Neural cell (in vitro differentiated cells): Measurements from ENCODE around the gene DCAF15. TPM values are rescaled to one million over a fixed set of nuclear protein-coding genes. Genes with fewer than 3 reads are reported as not detected.
"Not testable (repeated sequence)": the region's sequence is repeated elsewhere in the genome, so short reads cannot be mapped to it uniquely, and the experiment has no call there.

Experiments used
- H2AFZ ChIP-seq: fragments of 200-600, 300-800 bp; sonication (generic), shearing (Covaris generic); 2 replicates; pipeline ENCODE4 v1.6.0; 2014; ENCODE audit warnings: low read depth, mild to moderate bottlenecking, antibody characterized with exemption, low read length, moderate library complexity
- H3F3A ChIP-seq: fragments of 200-600 bp; shearing (Covaris generic); 2 replicates; pipeline ENCODE4 v1.6.1; 2016; ENCODE audit warnings: mild to moderate bottlenecking, moderate library complexity, mixed read lengths, antibody characterized with exemption, low read length; ENCODE audit not compliant: insufficient read depth, poor library complexity, severe bottlenecking
- H3K27ac ChIP-seq: fragments of 200-600, 300-800 bp; sonication (generic), shearing (Covaris generic); 2 replicates; pipeline ENCODE4 v1.5.1; 2014; ENCODE audit warnings: mild to moderate bottlenecking, low read length, moderate library complexity
- H3K27me3 ChIP-seq: fragments of 300-800, 200-600 bp; sonication (generic), shearing (Covaris generic); 2 replicates; pipeline ENCODE4 v1.6.0; 2014; ENCODE audit warnings: mild to moderate bottlenecking, low read depth, low read length, moderate library complexity; ENCODE audit not compliant: insufficient read depth
- H3K36me3 ChIP-seq: fragments of 300-800, 200-600 bp; sonication (generic), shearing (Covaris generic); 2 replicates; pipeline ENCODE4 v1.5.1; 2014; ENCODE audit warnings: mild to moderate bottlenecking, antibody characterized with exemption, low read length, moderate library complexity; ENCODE audit not compliant: insufficient read depth
- H3K4me2 ChIP-seq: fragments of 300-800, 200-600 bp; sonication (generic), shearing (Covaris generic); 2 replicates; pipeline ENCODE4 v1.6.0; 2014; ENCODE audit warnings: mild to moderate bottlenecking, low read length
- H3K4me3 ChIP-seq: fragments of 300-800, 200-600 bp; sonication (generic), shearing (Covaris generic); 2 replicates; pipeline ENCODE4 v1.5.1; 2014; ENCODE audit warnings: mild to moderate bottlenecking, low read length, moderate library complexity
- H3K79me2 ChIP-seq: fragments of 200-600 bp; shearing (Covaris generic); replicated peaks from 2 replicates; pipeline ENCODE4 v1.6.0; 2014; ENCODE audit warnings: mild to moderate bottlenecking, low read length, moderate library complexity; ENCODE audit not compliant: insufficient read depth
- H3K9ac ChIP-seq: fragments of 300-800, 200-600 bp; sonication (generic), shearing (Covaris generic); 2 replicates; pipeline ENCODE4 v1.6.1; 2016; ENCODE audit warnings: mild to moderate bottlenecking, low read length, mixed read lengths
- H3K9me2 ChIP-seq: fragments of 200-600 bp; shearing (Covaris generic); 2 replicates; pipeline ENCODE4 v1.6.1; 2016; ENCODE audit warnings: mild to moderate bottlenecking, low read length, mixed read lengths; ENCODE audit not compliant: insufficient read depth
- H3K9me3 ChIP-seq: fragments of 200-600, 300-800 bp; sonication (generic), shearing (Covaris generic); 2 replicates; pipeline ENCODE4 v1.6.1; 2016; ENCODE audit warnings: mild to moderate bottlenecking, mixed run types, low read length, moderate library complexity, mixed read lengths
- H4K20me1 ChIP-seq: fragments of 200-600 bp; shearing (Covaris generic); 2 replicates; pipeline ENCODE4 v1.6.1; 2016; ENCODE audit warnings: mild to moderate bottlenecking, mixed run types; ENCODE audit not compliant: insufficient read depth
- EP300 ChIP-seq: fragments of 450-650 bp; conservative IDR thresholded peaks from 2 replicates; pipeline ENCODE4 v1.6.1; 2014; ENCODE audit warnings: antibody characterized with exemption, mild to moderate bottlenecking, moderate library complexity; ENCODE audit not compliant: poor library complexity, severe bottlenecking
- EZH2 ChIP-seq: fragments of 200-600, 300-800 bp; shearing (Covaris generic), sonication (generic); IDR thresholded peaks from 2 replicates; pipeline ENCODE4 v1.6.1; 2014; ENCODE audit warnings: antibody characterized with exemption, low read length, borderline replicate concordance, mild to moderate bottlenecking; ENCODE audit not compliant: insufficient read depth, poor library complexity, severe bottlenecking
- MXI1 ChIP-seq: fragments of 450-650 bp; conservative IDR thresholded peaks from 2 replicates; pipeline ENCODE4 v1.6.1; 2014; ENCODE audit warnings: antibody characterized with exemption, mild to moderate bottlenecking; ENCODE audit not compliant: poor library complexity, severe bottlenecking
- POLR2AphosphoS5 ChIP-seq: IDR thresholded peaks from 2 replicates; pipeline ENCODE4 v1.6.1; 2012
- RAD21 ChIP-seq: fragments of 450-650 bp; conservative IDR thresholded peaks from 2 replicates; pipeline ENCODE4 v1.6.1; 2014; ENCODE audit warnings: antibody characterized with exemption, mild to moderate bottlenecking, moderate library complexity
- SMC3 ChIP-seq: fragments of 450-650 bp; conservative IDR thresholded peaks from 2 replicates; pipeline ENCODE4 v1.6.1; 2014; ENCODE audit warnings: antibody characterized with exemption, mild to moderate bottlenecking, moderate library complexity; ENCODE audit not compliant: poor library complexity
- TAF1 ChIP-seq: IDR thresholded peaks from 2 replicates; pipeline ENCODE4 v1.6.1; 2012; ENCODE audit warnings: low read depth
- polyA plus RNA-seq: library from polyadenylated mRNA; depleted of rRNA; stranded (reverse); fragments of >200 nt; gene quantifications from 2 replicates; pipeline ENCODE4 v1.2.3, GENCODE V29; 2014
- TF ChIP-seq, protein P1 (sequence below): IDR thresholded peaks from 2 replicates; pipeline ENCODE4 v1.6.1; 2012; ENCODE audit warnings: borderline replicate concordance
- TF ChIP-seq, protein P2 (sequence below): fragments of 450-650 bp; IDR thresholded peaks from 2 replicates; pipeline ENCODE4 v1.5.1; 2014; ENCODE audit warnings: antibody characterized with exemption, mild to moderate bottlenecking, moderate library complexity; ENCODE audit not compliant: poor library complexity, severe bottlenecking

Gene DCAF15
- polyA plus RNA-seq, 1 donor from 2014 or later: 39.4 TPM

DNA sequence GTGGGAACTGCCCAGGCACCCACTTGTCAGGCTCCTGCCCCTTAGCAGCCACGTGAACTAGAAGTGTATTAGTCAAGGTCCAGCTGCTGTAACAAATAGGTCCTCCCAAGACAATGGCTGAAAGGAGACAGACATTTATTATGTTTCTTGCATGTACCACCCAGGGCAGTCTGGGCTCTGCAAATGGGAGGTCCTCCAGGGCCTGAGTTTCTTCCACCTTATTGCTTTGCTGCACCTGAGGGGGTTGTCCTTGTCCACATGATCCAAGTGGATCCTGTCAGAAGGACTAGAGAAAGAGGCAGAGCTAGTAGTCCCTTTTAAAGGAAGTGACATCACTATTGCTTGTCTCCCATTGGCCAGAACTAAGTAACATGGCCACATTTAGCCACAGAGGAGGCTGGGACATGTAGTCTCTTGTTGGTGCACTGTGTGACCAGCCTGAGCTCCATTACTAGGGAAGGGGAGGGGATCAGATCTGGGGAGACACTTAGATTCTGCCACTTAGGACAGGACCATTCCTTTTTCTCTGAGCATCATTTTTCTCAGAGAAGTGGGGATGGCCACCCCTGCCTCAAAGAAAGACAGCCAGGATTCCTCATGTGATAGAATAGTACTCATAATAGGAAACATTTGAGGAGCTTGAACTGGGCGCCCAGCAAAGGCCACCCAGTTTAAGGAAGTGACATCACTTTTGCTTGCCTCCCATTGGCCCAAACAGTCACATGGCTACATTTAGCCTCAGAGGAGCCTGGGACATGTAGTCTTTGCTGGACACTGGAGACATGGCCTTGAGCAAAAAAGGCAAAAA, 31.2 kb upstream of the DCAF15 start:
- H3K9me3 ChIP-seq: no peaks in the 10 kb centered on the region
- H3K4me2 ChIP-seq: no peak overlapping the region
- no peaks in the 10 kb centered on the region for H3K79me2 ChIP-seq
- H3K9me2 ChIP-seq: no peaks in the 10 kb centered on the region
- no peak overlapping the region for H2AFZ ChIP-seq
- H3K27ac ChIP-seq: no peak overlapping the region
- H3K36me3 ChIP-seq: peaks cover 15% of the 10 kb centered on the region
- no peak overlapping the region for H3K9ac ChIP-seq
- H4K20me1 ChIP-seq: no peaks in the 10 kb centered on the region
- no peaks in the 10 kb centered on the region for H3K27me3 ChIP-seq
- TF ChIP-seq, protein P1, sequence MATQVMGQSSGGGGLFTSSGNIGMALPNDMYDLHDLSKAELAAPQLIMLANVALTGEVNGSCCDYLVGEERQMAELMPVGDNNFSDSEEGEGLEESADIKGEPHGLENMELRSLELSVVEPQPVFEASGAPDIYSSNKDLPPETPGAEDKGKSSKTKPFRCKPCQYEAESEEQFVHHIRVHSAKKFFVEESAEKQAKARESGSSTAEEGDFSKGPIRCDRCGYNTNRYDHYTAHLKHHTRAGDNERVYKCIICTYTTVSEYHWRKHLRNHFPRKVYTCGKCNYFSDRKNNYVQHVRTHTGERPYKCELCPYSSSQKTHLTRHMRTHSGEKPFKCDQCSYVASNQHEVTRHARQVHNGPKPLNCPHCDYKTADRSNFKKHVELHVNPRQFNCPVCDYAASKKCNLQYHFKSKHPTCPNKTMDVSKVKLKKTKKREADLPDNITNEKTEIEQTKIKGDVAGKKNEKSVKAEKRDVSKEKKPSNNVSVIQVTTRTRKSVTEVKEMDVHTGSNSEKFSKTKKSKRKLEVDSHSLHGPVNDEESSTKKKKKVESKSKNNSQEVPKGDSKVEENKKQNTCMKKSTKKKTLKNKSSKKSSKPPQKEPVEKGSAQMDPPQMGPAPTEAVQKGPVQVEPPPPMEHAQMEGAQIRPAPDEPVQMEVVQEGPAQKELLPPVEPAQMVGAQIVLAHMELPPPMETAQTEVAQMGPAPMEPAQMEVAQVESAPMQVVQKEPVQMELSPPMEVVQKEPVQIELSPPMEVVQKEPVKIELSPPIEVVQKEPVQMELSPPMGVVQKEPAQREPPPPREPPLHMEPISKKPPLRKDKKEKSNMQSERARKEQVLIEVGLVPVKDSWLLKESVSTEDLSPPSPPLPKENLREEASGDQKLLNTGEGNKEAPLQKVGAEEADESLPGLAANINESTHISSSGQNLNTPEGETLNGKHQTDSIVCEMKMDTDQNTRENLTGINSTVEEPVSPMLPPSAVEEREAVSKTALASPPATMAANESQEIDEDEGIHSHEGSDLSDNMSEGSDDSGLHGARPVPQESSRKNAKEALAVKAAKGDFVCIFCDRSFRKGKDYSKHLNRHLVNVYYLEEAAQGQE: no peak
- TF ChIP-seq EZH2: no peak
- TF ChIP-seq, protein P2, sequence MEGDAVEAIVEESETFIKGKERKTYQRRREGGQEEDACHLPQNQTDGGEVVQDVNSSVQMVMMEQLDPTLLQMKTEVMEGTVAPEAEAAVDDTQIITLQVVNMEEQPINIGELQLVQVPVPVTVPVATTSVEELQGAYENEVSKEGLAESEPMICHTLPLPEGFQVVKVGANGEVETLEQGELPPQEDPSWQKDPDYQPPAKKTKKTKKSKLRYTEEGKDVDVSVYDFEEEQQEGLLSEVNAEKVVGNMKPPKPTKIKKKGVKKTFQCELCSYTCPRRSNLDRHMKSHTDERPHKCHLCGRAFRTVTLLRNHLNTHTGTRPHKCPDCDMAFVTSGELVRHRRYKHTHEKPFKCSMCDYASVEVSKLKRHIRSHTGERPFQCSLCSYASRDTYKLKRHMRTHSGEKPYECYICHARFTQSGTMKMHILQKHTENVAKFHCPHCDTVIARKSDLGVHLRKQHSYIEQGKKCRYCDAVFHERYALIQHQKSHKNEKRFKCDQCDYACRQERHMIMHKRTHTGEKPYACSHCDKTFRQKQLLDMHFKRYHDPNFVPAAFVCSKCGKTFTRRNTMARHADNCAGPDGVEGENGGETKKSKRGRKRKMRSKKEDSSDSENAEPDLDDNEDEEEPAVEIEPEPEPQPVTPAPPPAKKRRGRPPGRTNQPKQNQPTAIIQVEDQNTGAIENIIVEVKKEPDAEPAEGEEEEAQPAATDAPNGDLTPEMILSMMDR: no peak
- no peak for TF ChIP-seq EP300
- TF ChIP-seq TAF1: no peak
- TF ChIP-seq SMC3: no peak
- TF ChIP-seq RAD21: no peak
- TF ChIP-seq POLR2AphosphoS5: no peak
- no peak for TF ChIP-seq MXI1
- no peaks in the 10 kb centered on the region for H3F3A ChIP-seq
- H3K4me3 ChIP-seq: no peak overlapping the region

DNA sequence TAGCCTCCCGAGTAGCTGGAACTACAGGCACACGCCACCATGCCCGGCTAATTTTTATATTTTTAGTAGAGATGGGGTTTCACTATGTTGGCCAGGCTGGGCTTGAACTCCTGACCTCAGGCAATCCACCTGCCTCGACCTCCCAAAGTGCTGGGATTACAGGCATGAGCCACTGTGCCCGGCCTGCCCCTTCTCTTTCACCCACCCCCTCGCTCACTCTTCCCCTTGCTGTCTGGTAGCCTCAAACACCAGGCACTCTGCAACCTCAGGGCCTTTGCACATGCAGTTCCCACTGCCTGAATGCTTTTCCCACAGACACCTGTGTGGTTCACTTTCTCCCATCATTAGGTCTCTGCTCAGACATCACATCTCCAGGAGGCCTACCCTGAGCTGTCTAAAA, 30.2 kb upstream of the DCAF15 start:
- not testable (repeated sequence) for H3K27ac ChIP-seq, H3K4me2 ChIP-seq, H3F3A ChIP-seq, H4K20me1 ChIP-seq, H3K27me3 ChIP-seq, H3K79me2 ChIP-seq, H3K4me3 ChIP-seq, H3K9ac ChIP-seq, H3K9me2 ChIP-seq, H3K9me3 ChIP-seq, H2AFZ ChIP-seq
- H3K36me3 ChIP-seq: peaks cover 15% of the 10 kb centered on the region
